SU-DHL-6 (cell line): ENCODE results near the gene DEPDC5.

Source experiments
- CTCF ChIP-seq: fragments of 200-600 bp; sonication (generic); IDR thresholded peaks from one replicate; pipeline ENCODE4 v1.5.1; 2017; ENCODE audit warnings: antibody characterized with exemption, mild to moderate bottlenecking, low read length, moderate library complexity; ENCODE audit not compliant: insufficient read depth, poor library complexity, severe bottlenecking
- EZH2phosphoT487 ChIP-seq: fragments of 200-600 bp; sonication (generic), shearing (Covaris generic); conservative IDR thresholded peaks from 2 replicates; pipeline ENCODE4 v1.6.1; 2018; ENCODE audit warnings: mild to moderate bottlenecking, antibody characterized with exemption, low read length, moderate library complexity, mixed read lengths

GRCh38 chr22:31734512-31734911 lies 19.3 kb upstream of the DEPDC5 start:
- TF ChIP-seq CTCF (no peak), EZH2phosphoT487 (no peak)
